K562 (cell line): ENCODE results near the gene HIGD1C. TPM values are rescaled to one million over a fixed set of nuclear protein-coding genes. Genes with fewer than 3 reads are reported as not detected.

Source experiments
- ATAC-seq: fragments of 200-7000 bp; cut with Tn5 transposase; 3 replicates; pipeline ENCODE4 v1.9.1; 2020; ENCODE audit warnings: moderate library complexity
- BruUV-seq: library from RNA; stranded (reverse); fragments of 400-500 nt; replicated peaks from 2 replicates; lab custom pipeline; 2021; lab: Mats Ljungman, UMichigan
- CTCF ChIA-PET: fragments of 300-600 bp; formaldehyde crosslinking; extraction: SDS; loops from one replicate; lab custom pipeline; 2021; ENCODE audit warnings: low intra/inter-chr PET ratio; lab: Yijun Ruan, JAX
- POLR2A ChIA-PET: fragments of 300-600, 350-650 bp; sonication (Branson Sonifier 250); formaldehyde crosslinking; extraction: SDS; loops from one replicate; lab custom pipeline; 2021; ENCODE audit warnings: antibody characterized with exemption, inconsistent platforms; lab: Yijun Ruan, JAX
- DNase-seq, 4 experiments: peaks; one replicate each; pipeline versions ENCODE4 v3.0.0 to v3.0.0-alpha.2; 2011 to 2018; ENCODE audit warnings: low spot score in 3 of 4, mixed read lengths in 3 of 4; ENCODE audit errors: extremely low read depth in 1 of 4
- FAIRE-seq: peaks from 2 replicates; lab custom pipeline; 2011; peaks lifted over from hg19 to GRCh38; lab: Jason Lieb, UNC
- H2AFZ ChIP-seq: 2 replicates; pipeline ENCODE4 v1.6.0; 2011; ENCODE audit warnings: low read depth, low read length, control low read depth, inconsistent platforms
- H3K27ac ChIP-seq: fragments of 200-600 bp; 3 replicates; pipeline ENCODE4 v1.8.0; 2011; ENCODE audit warnings: low read depth, mild to moderate bottlenecking, control low read depth, inconsistent platforms, low read length, moderate library complexity, mixed read lengths; ENCODE audit errors: extremely low read depth
- H3K27me3 ChIP-seq, 2 experiments: fragments of 300-600 bp in 1 of 2; 2 replicates in 1 of 2; 3 replicates in 1 of 2; pipeline versions ENCODE4 v1.6.0 to v1.8.0; 2011; ENCODE audit warnings: inconsistent platforms in 2 of 2, low read length in 2 of 2, mild to moderate bottlenecking in 1 of 2, mixed read lengths in 1 of 2, moderate library complexity in 1 of 2; ENCODE audit not compliant: control insufficient read depth in 2 of 2, insufficient read depth in 2 of 2
- H3K36me3 ChIP-seq: fragments of 300-600 bp; 3 replicates; pipeline ENCODE4 v1.8.0; 2011; ENCODE audit warnings: mild to moderate bottlenecking, low read length, inconsistent platforms; ENCODE audit not compliant: control insufficient read depth, insufficient read depth
- H3K4me1 ChIP-seq, 2 experiments: fragments of 200-600 bp in 1 of 2; replicated peaks in 1 of 2; 2 replicates in 1 of 2; 3 replicates in 1 of 2; pipeline versions ENCODE4 v1.5.1 to v1.8.0; 2011; ENCODE audit warnings: inconsistent platforms in 2 of 2, low read length in 2 of 2, mild to moderate bottlenecking in 1 of 2, mixed read lengths in 1 of 2, moderate library complexity in 1 of 2; ENCODE audit not compliant: control insufficient read depth in 2 of 2, insufficient read depth in 2 of 2
- H3K4me2 ChIP-seq: 2 replicates; pipeline ENCODE4 v1.6.1; 2011; ENCODE audit warnings: low read length, control low read depth, inconsistent platforms, mixed read lengths; ENCODE audit not compliant: insufficient read depth
- H3K4me3 ChIP-seq: fragments of 200-600 bp; sonication (generic), shearing (Covaris generic); 2 replicates; pipeline ENCODE4 v1.5.1; 2016; ENCODE audit warnings: control low read depth, inconsistent platforms
- H3K79me2 ChIP-seq: fragments of 200-600 bp; 3 replicates; pipeline ENCODE4 v1.8.0; 2011; ENCODE audit warnings: low read length, inconsistent platforms; ENCODE audit not compliant: control insufficient read depth, insufficient read depth
- H3K9ac ChIP-seq, 2 experiments: 2 replicates each; pipeline versions ENCODE4 v1.6.0 to v1.6.1; 2011; ENCODE audit warnings: low read depth in 2 of 2, low read length in 2 of 2, control low read depth in 1 of 2, inconsistent platforms in 1 of 2, mild to moderate bottlenecking in 1 of 2, mixed read lengths in 1 of 2; ENCODE audit not compliant: insufficient read depth in 1 of 2
- H3K9me1 ChIP-seq: one replicate; pipeline ENCODE4 v1.6.0; 2011; ENCODE audit warnings: inconsistent platforms, mild to moderate bottlenecking, low read length, moderate library complexity; ENCODE audit not compliant: control insufficient read depth, insufficient read depth
- H3K9me3 ChIP-seq: replicated peaks from 2 replicates; pipeline ENCODE4 v1.5.1; 2011; ENCODE audit warnings: low read depth, low read length, inconsistent platforms; ENCODE audit not compliant: control insufficient read depth, insufficient read depth
- H4K20me1 ChIP-seq: replicated peaks from 2 replicates; pipeline ENCODE4 v1.6.1; 2011; ENCODE audit warnings: low read length, inconsistent platforms, mixed read lengths; ENCODE audit not compliant: control insufficient read depth, insufficient read depth
- EP300 ChIP-seq: IDR thresholded peaks from 2 replicates; pipeline ENCODE4 v1.6.1; 2012; ENCODE audit warnings: low read length, improper control_type of control experiment
- TARDBP ChIP-seq: fragments of 450-650 bp; IDR thresholded peaks from 2 replicates; pipeline ENCODE4 v1.6.1; 2016
- WGBS: fragments of 100-300 bp; shearing (Covaris generic); methylation state at CpG from one replicate; pipeline ENCODE4 v1.1.6; 2016; ENCODE audit warnings: low coverage, mixed read lengths; ENCODE audit not compliant: insufficient coverage; ENCODE audit errors: missing lambda C conversion rate; 5-methylcytosine and 5-hydroxymethylcytosine counted together
- in situ Hi-C: fragments of 300-500 bp; cut with MboI; formaldehyde crosslinking; loops from 4 replicates; pipeline ENCODE4 v1.15.0; 2018; ENCODE audit warnings: inconsistent platforms, mixed read lengths
- intact Hi-C: fragments of 100-400 bp; cut with micrococcal nuclease; formaldehyde crosslinking; loops from 2 replicates; pipeline ENCODE4 v1.14.2; 2022
- polyA plus RNA-seq, 8 experiments: library from polyadenylated mRNA; depleted of rRNA in 4 of 8; stranded (reverse) in 5 of 8; unstranded in 3 of 8; fragments of >200 nt; fragmentation: Nextera tagmentation in 2 of 8; fragmentation: Illumina TruSeq in 1 of 8; extraction: Ambion mirVana in 2 of 8; extraction: Trizol in 1 of 8; gene quantifications; 2 replicates each; pipeline versions ENCODE4 v1.2.1 to v1.2.3, GENCODE V29; 2011 to 2014; ENCODE audit warnings: inconsistent platforms in 1 of 8, missing spikeins in 1 of 8
- total RNA-seq, 7 experiments: library from RNA; depleted of rRNA in 6 of 7; stranded (reverse); fragments of >200 nt in 6 of 7; fragmentation: Illumina TruSeq in 2 of 7; extraction: Trizol in 2 of 7; gene quantifications; 2 replicates each; pipeline versions ENCODE4 v1.2.1 to v1.2.3, GENCODE V29; 2011 to 2021; ENCODE audit warnings: low replicate concordance in 1 of 7
- TF ChIP-seq, protein P1 (sequence below): fragments of 450-650 bp; IDR thresholded peaks from 2 replicates; pipeline ENCODE4 v1.6.1; 2017; ENCODE audit warnings: antibody characterized with exemption, mild to moderate bottlenecking
- TF ChIP-seq, protein P2 (sequence below), 2 experiments: IDR thresholded peaks in 1 of 2; conservative IDR thresholded peaks in 1 of 2; 2 replicates each; pipeline ENCODE4 v1.6.1; 2016; ENCODE audit warnings: low read depth in 2 of 2, mild to moderate bottlenecking in 1 of 2, missing compliant biosample characterization in 1 of 2, missing genetic modification characterization in 1 of 2, moderate library complexity in 1 of 2

Gene HIGD1C
- total and polyA plus RNA-seq, 9 of the 15 experiments (the other 6 are each of a cell fraction or from before 2014, with no cell fraction given), result not detected

DNA sequence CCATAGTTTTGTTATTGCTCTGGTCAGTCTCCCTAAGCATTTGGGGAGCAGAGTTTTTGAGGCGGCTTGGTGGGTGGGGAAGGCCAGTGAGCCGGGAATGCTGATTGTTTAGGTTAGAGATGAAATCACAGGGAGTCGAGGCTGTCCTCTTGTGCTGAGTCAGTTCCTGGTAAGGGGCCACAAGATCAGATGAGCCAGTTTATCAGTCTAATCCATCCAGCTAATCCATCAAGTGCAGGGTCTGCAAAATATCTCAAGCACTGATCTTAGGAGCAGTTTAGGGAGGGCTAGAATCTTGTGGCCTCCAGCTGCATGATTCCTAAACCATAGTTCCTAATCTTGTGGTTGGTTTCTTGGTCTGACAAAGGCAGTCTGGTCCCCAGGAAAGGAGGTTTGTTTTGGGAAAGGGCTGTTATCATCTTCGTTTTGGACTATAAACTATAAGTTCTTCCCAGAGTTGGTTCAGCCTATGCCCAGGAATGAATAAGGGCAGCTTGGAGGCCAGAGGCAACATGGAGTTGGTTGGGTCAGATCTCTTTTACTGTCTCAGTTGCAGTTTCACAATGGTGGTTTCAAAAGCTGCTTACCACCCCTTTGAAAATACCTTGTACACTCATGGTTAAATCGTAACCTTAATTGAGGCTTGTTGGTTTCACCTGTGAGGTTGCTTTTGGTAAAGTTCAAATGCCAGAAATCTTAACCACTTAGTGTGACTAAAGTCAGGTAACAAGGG is 33.6 kb upstream of the HIGD1C start (continued):
- TF ChIP-seq, protein P1, sequence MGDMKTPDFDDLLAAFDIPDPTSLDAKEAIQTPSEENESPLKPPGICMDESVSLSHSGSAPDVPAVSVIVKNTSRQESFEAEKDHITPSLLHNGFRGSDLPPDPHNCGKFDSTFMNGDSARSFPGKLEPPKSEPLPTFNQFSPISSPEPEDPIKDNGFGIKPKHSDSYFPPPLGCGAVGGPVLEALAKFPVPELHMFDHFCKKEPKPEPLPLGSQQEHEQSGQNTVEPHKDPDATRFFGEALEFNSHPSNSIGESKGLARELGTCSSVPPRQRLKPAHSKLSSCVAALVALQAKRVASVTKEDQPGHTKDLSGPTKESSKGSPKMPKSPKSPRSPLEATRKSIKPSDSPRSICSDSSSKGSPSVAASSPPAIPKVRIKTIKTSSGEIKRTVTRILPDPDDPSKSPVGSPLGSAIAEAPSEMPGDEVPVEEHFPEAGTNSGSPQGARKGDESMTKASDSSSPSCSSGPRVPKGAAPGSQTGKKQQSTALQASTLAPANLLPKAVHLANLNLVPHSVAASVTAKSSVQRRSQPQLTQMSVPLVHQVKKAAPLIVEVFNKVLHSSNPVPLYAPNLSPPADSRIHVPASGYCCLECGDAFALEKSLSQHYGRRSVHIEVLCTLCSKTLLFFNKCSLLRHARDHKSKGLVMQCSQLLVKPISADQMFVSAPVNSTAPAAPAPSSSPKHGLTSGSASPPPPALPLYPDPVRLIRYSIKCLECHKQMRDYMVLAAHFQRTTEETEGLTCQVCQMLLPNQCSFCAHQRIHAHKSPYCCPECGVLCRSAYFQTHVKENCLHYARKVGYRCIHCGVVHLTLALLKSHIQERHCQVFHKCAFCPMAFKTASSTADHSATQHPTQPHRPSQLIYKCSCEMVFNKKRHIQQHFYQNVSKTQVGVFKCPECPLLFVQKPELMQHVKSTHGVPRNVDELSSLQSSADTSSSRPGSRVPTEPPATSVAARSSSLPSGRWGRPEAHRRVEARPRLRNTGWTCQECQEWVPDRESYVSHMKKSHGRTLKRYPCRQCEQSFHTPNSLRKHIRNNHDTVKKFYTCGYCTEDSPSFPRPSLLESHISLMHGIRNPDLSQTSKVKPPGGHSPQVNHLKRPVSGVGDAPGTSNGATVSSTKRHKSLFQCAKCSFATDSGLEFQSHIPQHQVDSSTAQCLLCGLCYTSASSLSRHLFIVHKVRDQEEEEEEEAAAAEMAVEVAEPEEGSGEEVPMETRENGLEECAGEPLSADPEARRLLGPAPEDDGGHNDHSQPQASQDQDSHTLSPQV, result peak; percentile 64
- TF ChIP-seq, all 486 proteins: peak for 29

DNA sequence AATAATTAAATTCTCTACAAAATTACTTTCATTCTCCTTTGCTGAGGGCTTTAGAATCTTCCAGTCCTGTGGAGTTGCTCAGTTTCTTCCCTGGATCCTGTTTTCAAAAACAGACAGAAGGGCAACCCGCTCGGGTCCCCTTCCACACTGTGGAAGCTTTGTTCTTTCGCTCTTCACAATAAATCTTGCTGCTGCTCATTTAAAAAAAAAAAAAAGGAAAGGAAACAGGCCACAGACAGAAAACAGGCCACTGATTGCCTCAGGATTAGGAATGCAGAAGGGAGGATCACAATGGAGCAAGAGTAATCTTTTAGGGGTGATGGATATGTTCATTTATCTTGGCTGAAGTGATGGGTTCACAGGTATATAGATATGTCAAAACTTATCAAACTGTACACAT is 29.5 kb upstream of the HIGD1C start:
- Histone ChIP-seq H2AFZ (peak overlapping the region; percentile 59), H3K27me3 (no peaks in the 10 kb centered on the region)

More for the DNA sequence above, 29.5 kb upstream of the HIGD1C start:
- no TSS peak for BruUV-seq
- Histone ChIP-seq H3K36me3 (no peaks in the 10 kb centered on the region), H3K79me2 (peaks cover 32% of the 10 kb centered on the region), H3K9ac (no peak overlapping the region), H4K20me1 (no peaks in the 10 kb centered on the region), H3K4me1 (peaks cover 3 to 20% of the 10 kb centered on the region in 2 experiments; a peak in 4 of 5 replicates), H3K4me2 (no peak overlapping the region), H3K9me3 (peaks cover 2% of the 10 kb centered on the region; the same call in 1 of the 2 replicates), H3K27ac (no peak overlapping the region), H3K4me3 (no peak overlapping the region), H3K9me1 (no peaks in the 10 kb centered on the region)
- ChIA-PET POLR2A (interaction anchor here (1.0 to 1.4 kb wide), 2 partner anchors 10 to 22 kb away, joined by 4 read pairs; no protein-coding TSS in a partner anchor), CTCF (no interaction called here)
- FAIRE-seq (no peak), ATAC-seq (no peak), DNase-seq (no peak)
- in situ Hi-C loops (no loop called here), intact Hi-C loops (loop anchor here (10.0 kb wide), 1 partner anchor 158 kb away; the partner anchor contains the start of gene ATF1)
- TF ChIP-seq EP300, result no peak
- TF ChIP-seq TARDBP, result no peak
- TF ChIP-seq, protein P2, sequence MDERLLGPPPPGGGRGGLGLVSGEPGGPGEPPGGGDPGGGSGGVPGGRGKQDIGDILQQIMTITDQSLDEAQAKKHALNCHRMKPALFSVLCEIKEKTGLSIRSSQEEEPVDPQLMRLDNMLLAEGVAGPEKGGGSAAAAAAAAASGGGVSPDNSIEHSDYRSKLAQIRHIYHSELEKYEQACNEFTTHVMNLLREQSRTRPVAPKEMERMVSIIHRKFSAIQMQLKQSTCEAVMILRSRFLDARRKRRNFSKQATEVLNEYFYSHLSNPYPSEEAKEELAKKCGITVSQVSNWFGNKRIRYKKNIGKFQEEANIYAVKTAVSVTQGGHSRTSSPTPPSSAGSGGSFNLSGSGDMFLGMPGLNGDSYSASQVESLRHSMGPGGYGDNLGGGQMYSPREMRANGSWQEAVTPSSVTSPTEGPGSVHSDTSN (CRISPR knock-in tag; IDR thresholded peaks at IDR 0.05; ENCODE audit: low read depth), result no peak
- TF ChIP-seq, protein P2 (tag; conservative IDR thresholded peaks at IDR 0.05; ENCODE audit: low read depth), result 0 out of 2 replicates have a peak, but pooled peaks have one; percentile 14
- WGBS, result 78% methylated on average over 3 of the region's 3 CpGs
